ENCODE data around the gene CRHBP.
"Not testable (repeated sequence)": the region's sequence is repeated elsewhere in the genome, so short reads cannot be mapped to it uniquely, and the experiment has no call there.

Gene CRHBP, protein sequence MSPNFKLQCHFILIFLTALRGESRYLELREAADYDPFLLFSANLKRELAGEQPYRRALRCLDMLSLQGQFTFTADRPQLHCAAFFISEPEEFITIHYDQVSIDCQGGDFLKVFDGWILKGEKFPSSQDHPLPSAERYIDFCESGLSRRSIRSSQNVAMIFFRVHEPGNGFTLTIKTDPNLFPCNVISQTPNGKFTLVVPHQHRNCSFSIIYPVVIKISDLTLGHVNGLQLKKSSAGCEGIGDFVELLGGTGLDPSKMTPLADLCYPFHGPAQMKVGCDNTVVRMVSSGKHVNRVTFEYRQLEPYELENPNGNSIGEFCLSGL

GRCh38 chr5:76952795-76953536, at the start of gene CRHBP:
Gene CRHBP (plus strand): TSS chr5:76953045. CDS start chr5:76953135, 90 bp downstream.
- no peak for DNase-seq

DNA sequence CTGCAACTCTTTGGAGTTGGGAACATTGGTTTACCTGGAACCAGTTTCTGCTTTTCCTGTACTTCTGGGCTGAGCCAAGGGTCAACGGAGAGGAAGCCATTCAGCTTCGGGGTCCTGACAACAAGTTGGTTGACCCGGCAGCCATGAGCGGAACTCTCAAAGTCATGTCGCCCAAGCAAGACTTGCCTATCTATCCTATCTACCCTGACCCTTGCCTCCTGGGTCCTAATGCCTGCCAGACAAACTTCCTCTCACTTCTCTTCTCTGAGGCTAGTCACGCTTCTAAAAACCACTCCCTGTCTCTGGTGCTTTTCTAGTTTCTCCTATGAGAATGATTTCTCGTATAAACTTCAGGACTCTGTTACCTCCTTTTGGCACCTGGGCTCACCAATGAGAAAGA, 44.7 kb upstream of the CRHBP start:
- no peak for DNase-seq

- not testable (repeated sequence) for DNase-seq
Observed at GRCh38 chr5:76910344-76910933, 42.4 kb upstream of the CRHBP start.

DNA sequence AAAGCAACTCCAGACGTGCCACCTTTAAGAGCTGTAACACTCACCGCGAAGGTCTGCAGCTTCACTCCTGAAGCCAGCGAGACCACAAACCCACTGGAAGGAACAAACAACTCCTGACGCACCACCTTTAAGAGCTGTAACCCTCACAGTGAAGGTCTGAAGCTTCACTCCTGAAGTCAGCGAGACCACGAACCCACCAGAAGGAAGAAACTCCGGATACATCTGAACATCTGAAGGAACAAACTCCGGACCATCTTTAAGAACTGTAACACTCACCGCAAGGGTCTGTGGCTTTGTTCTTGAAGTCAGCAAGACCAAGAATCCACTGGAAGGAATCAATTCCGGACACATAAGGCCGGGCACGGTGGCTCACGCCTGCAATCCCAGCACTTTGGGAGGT, 38.2 kb upstream of the CRHBP start:
- DNase-seq = not testable (repeated sequence)

- no peak for DNase-seq
Observed at GRCh38 chr5:76918539-76918938, 34.3 kb upstream of the CRHBP start.

- no peak for DNase-seq
Observed at GRCh38 chr5:76920491-76920890, 32.4 kb upstream of the CRHBP start.

DNA sequence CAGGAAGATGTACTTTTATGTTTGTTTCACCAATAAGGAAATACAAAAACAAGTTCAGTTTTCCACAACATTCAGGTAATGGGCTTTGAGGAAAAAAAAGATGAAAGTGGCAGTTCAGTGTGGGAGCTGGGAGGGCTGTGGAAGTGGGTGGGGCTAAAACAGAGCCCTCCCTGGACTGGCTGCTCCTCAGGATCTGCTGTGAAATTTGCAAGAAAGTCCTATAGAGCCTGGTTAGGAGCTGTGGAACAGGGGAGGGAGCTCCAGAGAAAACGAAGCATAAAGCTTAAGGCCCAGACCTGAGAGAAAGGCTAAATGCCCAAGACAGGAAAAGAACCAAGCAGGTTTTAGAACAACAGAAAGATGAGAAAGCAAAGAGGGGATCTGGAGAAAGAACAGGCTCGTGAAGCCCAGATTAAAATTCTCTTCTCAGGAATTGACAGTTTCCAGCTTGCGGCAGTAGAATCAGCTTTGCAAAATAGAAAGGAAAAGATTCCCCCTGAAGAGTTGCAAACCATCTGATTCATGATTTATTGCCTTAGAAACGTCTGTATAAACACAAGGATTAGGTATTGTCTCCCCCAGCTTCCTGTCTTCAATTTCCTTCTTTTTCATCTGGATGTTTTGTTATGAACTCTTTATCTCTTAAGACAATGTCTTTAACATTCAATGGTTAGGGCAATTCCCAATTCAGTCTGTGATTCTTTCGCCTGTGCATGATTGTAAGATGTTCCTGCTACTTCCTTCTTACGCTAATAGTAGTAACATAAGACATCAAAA, 26.3 kb upstream of the CRHBP start:
- DNase-seq = no peak

GRCh38 chr5:76927961-76928360, 24.9 kb upstream of the CRHBP start:
- DNase-seq = no peak

GRCh38 chr5:76930083-76930482, 22.8 kb upstream of the CRHBP start:
- DNase-seq = no peak

DNA sequence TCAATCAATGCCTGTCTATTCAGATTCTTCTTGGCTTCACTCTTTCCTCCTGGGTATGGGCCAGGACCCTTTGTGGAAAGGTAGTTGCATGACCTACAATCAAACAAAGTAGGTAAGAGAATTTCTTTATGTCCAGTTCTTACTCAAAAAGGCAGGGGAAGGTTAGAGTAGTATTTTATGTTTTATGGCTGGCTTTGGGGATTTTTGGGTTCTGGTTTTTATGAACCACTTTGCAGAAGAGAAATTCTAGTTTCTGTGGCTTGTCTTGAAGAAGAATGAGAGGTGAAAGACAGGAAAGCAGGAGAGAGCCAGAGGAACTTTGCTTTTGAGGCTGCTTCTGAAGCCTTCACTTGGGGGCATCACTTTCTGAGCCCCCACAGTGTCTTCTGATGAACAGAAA, 14.7 kb upstream of the CRHBP start:
- DNase-seq = no peak

GRCh38 chr5:76941000-76941399, 11.8 kb upstream of the CRHBP start:
- DNase-seq = no peak

DNA sequence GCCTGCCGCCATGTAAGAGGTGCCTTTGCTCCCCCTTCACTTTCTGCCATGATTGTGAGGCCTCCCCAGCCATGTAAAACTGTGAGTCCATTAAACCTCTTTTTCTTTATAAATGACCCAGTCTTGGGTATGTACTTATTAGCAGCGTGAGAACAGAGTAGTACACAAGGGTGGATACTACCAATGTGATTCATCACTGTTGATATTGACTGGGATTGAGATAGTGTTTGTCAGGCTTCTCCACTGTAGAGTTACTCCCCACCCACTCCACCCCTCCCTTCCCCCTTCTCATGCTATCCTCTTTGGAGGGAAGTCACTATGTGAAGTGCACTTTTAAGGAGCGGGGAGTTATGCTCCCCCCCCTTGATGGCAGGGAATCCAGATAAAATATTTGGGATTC, 11.4 kb upstream of the CRHBP start:
- no peak for DNase-seq

DNA sequence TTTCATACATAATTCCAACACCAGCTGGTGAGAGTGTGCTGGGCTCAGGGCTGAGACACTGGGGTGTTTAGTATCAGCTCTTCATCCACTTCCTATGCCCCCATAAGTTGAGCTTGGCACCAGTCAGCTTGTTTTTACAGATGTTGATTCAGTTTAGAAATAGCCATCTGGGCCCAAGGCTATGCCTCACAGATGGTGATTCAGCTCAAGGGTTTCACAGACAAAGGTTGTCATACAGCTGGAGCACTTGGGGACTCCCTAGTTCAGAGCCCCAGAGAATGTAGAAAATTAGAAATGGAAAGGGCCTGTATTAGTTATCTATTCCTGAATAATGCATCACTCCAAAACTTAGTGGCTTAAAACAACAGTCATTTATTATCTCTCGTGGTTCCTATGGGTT, 10.3 kb upstream of the CRHBP start:
- no peak for DNase-seq

- no peak for DNase-seq
Observed at GRCh38 chr5:76943006-76943405, 9.8 kb upstream of the CRHBP start.

DNA sequence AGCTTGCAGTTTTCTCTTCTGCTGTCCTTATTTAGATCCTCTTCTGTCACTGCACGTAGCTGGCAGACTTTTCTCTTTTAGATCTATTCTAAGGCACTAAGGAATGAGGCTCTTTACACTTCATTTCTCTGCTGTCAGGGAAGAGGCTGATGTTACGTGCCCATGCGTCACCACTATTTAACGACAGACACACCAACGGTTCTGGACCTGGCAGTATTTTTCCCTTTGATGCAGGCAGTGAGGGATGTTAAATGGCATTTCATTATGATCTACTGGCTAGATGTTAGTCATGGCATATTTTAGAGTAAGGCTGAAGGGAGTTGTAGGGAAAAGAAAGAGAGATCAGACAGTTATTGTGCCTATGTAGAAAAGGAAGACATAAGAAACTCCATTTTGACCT, 8.2 kb upstream of the CRHBP start:
- no peak for DNase-seq

- not testable (repeated sequence) for DNase-seq
Observed at GRCh38 chr5:76945238-76945637, 7.6 kb upstream of the CRHBP start.

DNA sequence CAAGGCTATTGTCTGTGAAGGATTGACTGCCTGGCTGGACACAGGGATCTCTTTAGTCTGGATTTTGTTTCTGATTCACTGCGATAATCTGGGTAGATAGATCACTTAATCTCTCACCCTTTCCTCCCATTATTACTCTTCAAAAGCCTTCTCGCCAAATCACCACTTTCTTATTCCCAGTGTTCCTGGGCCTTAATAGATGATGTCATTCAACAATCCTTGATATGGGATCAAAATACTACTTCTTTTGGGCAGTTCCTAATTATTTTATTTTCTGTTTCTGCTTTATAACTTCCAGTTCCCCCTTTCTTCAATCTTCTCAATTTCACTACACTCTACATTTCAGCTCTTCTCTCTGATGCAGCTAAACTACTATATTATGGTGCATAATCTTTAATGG, 6.8 kb upstream of the CRHBP start:
- DNase-seq = no peak

- DNase-seq = no peak
Observed at GRCh38 chr5:76947082-76947503, 5.8 kb upstream of the CRHBP start.

- DNase-seq = no peak
Observed at GRCh38 chr5:76953551-76954382, 922 bp downstream of the CRHBP start.

GRCh38 chr5:76954383-76954763, 1.5 kb downstream of the CRHBP start:
- no peak for DNase-seq

DNA sequence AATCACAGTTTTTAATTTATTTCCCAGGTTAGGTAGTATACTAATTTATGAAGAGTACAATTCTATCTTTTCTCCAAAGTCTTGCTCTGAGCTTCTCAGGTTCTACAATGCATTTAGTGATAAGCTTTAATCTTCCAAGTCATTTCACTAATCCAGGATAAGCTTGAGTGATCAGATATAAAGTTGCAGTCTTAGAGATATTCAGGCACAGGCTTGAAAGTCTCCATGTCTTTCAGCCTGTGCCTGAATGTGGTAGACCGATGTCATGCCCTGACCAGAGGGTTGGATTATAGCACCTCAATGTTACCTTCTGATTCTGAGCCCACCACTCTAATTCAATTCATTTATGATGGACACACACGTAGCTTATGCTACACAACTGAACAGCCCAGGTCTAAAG, 3.2 kb downstream of the CRHBP start:
- no peak for DNase-seq

DNA sequence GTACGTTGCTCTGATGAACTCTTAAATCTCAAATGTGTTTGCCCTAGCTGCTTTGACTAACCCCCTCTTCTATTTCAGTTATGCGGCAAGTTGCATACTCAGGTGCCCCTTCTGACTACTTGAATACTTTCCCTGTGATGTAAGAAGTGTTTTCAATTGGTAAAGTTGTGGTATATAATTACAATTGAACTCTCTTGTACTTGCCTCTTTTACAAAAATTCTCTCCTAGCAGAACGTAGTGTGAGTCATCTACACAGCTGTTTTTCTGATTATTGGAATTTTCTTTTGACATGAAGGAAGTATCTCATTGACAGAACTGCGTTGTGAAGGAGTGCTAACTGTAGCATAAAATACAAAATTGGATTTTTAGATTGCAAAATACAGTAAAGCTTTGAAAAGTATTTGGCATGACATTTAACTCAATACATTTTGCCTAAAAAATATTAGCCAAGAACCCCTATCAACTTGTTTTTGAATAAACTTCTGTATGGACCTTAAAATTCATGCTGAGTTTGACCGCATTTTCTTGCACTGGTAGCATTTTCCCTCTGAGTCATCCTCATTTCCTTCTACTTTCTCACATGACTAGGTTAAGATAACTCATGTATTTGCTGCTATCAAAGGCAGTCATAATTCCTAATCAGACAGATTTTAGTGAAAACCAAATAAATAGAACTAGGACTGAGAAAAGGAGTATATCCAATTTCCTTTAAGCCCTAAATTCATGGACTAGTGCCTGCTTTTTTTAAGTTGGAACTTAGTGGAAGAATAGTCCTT, 6.3 kb downstream of the CRHBP start:
- no peak for DNase-seq

Measured in NK-92 treated with Interleukin-12 subunit alpha and Interleukin-12 subunit beta, amount 100 ng/mL, for 24 hours (cell line).